Measurements from ENCODE around the gene CACNA2D3.

The CACNA2D3 gene

DNA sequence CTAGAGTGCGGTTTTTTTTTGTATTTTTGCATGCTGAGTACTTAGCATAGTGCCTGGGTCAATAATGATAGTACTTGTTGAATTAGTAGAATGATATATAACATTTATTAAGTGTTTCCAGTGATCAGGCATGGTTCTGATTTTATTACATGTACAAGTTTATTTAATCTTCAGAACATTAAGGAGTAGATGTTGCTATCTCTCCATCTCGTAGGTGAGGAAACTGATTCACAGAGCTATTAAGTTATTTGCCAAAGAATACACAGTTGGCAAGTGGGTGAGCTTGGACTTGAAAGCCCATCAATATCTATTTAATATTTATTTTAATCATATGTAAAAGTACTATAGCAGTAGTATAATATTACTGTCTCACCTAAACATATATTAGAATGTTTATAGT, 219.5 kb downstream of the CACNA2D3 start:
- DNase-seq (ENCODE audit: low spot score) = no peak

DNA sequence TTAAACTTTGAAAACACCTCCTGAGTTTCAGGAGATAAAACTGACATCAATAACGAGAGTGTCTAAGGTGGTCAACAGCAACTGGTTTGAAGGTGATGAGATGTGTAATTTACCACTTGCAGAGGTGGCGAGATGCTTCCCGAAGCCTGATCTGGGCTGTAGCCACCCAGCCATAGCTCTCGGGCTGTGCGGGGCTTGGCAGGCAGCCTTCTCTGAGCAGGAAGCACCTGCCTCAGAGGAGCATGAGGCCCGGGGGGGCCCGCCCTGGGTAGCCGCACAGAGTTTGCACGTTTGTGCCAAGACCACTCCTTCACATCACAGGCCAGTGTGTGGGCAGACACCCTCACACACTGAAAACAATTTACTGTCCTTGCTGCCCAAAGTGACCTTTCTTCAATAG, 220.3 kb downstream of the CACNA2D3 start:
- no peak for DNase-seq (ENCODE audit: low spot score)

DNA sequence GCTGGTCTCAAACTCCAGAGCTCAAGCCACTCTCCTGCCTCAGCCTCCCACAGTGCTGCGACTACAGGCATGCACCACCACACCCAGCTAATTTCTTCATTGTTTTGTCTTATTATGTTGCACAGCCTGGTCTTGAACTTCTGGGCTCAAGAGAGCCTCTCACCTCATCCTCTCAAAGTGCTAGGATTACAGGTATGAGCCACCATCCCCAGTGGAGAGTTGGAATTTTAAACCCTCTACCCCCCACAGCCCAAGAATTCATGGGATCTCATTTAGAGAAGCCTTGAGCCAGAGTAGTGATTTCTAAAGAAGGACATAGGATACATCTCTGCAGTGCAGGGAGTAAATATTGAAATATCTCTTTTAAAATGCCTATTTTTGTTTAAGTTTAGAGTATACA, 221.1 kb downstream of the CACNA2D3 start:
- DNase-seq (ENCODE audit: low spot score) = no peak

DNA sequence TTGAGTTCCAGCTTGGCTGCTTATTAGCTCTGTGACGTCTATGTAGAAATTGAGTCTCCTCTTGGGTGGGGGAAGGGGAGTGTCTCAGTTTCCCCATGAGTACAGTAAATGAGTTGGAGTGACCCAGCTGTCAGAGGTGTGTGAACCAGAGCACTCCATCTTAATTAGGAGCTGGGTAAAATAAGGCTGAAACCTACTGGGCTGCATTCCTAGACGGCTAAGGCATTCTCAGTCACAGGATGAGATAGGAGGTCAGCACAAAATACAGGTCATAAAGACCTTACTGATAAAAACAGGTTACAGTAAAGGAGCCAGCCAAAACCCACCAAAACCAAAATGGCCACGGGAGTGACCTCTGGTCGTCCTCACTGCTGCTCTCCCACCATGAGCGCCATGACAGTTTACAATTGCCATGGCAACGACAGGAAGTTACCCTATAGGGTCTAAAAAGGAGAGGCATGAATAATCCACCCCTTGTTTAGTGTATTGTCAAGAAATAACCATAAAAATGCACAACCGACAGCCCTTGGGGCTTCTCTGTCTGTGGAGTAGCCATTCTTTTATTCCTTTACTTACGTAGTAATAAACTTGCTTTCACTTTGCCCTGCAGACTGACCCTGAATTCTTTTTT, 222.4 kb downstream of the CACNA2D3 start:
- no peak for DNase-seq (ENCODE audit: low spot score)

DNA sequence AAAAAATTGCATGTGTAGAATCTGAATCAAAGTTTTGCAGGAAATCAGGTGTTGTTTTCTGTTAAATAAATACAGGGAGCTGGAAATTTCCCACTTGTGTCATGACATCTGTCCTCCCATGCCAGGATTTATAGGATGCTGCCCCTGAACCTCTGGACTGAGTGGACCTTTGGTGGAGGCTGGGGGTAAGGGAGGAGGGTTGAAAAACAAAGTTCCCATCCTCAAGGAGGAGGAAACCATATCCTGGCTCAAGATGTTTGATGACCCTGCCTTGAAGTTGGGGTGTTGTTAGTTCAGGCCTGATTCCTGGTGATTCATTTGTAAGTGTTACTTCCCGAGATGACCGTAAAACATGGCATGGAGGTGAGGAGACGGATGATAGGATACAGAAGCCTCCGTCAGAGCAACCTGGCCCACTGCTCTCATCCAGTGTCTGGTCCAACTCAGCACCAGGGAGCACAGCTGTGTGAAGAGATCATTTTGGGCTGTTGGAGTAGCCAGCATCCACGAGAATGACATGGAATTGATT, 223.6 kb downstream of the CACNA2D3 start:
- no peak for DNase-seq (ENCODE audit: low spot score)

DNA sequence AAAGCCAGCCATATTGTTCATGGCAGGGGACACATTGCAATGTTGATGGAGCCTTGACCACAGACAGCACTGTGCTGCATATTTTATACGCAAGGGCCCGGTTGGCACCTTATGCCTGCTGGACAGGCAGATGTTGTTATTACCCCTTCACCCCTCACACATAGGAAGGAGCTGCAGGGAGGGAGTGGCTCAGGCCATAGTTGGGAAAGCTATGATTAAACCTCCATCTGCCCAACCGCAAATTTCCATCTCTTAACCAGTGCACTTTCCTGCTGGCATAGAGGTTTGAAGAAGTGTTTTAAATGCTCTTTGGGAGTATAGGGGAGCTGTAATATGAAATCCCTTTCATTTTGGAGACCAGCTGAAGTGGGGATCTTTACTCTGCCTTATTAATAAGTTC, 224.7 kb downstream of the CACNA2D3 start:
- DNase-seq (ENCODE audit: low spot score) = no peak

DNA sequence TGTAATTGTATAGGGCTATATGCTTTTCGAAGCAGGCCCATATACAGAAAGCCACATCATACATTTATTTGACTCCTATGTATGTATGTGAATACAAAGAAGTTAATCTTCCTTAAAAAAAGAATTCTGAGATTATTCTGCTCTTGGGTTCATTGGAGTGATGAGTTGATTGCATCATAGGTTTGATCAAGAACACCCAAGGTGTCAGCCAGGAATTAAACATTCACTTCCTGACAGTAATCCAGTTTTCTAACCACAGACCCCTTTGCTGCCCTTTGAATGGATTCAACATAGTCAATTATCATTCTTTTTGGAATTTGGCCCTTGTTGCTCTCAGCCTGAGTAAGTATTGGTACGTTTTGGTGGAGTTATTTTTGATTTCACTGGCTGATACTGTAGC, 225.6 kb downstream of the CACNA2D3 start:
- DNase-seq (ENCODE audit: low spot score) = no peak

DNA sequence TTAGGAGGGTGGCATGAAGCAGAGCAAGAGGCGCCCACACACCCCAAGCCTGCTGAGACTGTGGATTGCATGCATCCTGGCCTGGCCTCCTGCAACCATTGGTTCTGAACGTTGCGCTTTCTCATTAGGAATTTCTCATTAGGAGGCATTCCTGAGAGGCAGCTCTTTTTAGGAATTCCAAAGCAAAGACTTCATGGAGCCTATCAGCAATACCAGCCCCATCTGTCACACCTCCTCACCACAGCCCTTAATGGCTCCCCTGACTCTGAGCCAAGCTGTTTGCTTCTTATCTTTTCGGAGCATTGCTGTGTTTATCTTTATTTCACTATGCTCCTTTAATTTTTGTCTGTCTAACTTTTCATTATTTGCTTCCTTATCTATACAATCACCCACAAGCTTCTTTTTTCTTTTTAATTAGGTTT, 226.9 kb downstream of the CACNA2D3 start:
- DNase-seq (ENCODE audit: low spot score) = no peak

DNA sequence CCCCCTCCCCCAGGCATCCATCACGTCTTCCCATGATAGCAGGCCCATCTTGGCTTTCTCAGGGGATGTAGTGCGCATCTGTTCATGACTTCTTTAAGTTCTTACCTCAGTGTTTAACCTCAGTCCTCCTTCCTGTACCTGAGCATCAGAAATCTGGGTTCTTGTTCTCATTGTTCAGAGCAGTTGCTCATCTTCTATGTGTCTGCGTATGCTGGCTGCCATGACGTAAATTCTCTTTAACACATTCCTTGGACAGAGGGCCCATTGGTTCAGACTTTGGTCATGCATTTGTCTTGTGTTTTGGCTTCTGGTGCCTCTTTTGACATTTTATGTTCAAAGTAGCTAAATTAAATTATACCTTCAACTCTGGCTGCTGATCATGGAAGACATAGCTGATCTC, 227.3 kb downstream of the CACNA2D3 start:
- no peak for DNase-seq (ENCODE audit: low spot score)

DNA sequence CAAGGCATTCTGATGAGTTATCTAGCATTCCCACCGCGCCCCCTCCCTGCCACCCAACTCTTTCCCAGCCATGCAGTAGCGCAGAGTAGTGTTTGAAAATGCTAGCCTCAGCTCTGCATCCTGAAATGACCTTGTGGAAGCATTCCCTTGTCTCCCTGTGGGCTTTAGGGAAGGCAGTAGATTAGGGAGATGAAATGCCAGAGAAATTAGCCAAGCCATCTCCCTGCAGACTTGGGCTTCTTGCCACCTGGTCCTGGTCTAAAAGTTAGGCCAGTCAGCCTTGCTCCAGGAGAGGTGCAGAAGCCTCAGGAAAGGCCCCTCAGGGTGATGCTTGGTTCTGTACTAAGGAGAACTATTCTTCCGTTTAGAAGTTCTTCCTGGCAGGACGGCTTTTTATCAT, 231.2 kb downstream of the CACNA2D3 start:
- DNase-seq (ENCODE audit: low spot score) = no peak

DNA sequence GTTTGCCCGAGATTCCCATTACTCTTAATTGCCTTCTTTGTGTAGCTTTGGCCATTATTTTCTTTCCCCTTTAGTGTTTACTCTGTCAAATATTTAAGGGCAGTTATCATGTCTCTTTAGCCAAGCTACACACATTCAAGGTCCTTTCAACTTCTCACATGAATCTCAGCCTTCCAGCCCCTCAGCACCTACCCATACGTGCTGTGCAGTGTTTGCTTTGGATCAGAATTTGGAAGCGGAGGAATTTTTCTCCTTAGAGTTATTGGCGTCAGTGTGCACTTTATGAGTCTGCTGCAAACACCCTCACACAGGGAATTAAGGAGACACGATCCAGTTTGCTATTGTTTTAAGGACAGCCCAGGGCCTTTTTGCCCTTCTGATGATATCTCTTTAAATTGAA, 231.6 kb downstream of the CACNA2D3 start:
- DNase-seq (ENCODE audit: low spot score) = no peak

DNA sequence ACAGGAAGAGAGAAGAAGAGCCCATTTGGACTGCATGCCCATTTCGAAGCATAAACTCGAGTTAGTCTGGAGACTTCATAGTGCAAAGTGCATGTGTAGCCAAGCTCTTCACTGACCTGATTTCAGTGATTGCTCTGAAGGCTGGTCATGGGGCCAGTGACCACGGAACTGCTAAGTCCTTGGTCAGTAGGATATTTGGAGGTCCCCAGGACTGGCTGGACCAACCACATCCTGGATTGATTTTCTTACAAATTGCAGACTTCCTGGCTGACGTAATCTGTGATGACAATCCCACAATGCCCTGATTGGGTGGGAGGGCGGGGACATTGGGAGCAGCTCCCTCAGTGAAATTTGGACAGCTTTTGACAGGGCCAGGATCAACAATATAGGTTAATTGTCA, 233.4 kb downstream of the CACNA2D3 start:
- DNase-seq (ENCODE audit: low spot score) = peak; percentile 3

DNA sequence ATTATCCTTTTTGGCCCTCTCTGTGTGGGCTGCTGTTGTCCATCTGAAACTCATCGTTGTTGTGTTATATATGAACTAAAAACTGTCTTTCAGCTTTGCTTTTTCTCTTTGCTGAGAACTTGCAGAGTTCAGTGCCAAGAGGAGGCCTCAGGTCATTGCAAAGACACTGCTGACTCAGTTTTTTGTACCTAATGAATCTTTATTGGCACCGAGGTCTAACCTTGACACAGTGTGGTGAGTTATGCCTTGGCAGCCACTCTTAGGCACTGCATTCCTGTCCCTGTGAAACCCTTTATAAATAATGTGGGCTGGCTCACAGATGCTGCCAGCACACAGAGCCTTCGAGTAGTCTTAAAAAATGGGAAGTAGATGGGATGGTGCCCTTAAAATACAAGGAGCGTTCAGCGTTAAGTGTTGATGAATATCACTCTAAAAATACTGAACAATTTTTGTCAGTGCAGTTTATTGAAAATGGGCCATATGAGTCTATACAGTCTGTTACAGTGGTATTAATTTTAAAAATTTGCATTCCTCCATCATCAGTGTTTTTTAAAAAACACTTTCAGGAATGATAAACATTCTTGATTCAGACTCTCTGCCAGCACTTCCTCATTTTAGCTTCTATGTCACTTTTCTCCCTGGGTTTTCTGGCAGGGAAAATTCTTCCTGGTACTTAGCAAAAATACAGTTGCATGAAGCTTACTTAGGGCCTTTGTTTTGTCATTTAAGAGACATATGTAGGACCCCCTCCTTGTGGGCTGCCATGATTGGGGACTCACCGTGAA, 234.1 kb downstream of the CACNA2D3 start:
- DNase-seq (ENCODE audit: low spot score) = peak; percentile 51

DNA sequence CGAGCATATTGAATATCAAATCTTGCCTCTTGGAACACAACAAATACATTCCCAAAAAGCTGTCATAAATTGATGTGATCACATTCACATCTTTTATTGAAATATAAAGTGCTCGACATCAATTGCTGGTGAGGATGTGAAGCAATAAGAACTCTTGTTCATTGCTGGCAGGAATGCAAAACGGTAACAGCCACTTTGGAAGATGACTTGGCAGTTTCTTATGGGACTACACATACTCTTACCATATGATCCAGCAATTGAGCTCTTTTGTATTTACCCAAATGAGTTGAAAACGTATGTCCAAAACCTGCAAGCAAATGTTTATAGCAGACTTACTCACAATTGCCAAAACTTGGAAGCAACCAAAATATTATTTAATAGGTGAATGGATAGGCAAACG, 234.9 kb downstream of the CACNA2D3 start:
- DNase-seq (ENCODE audit: low spot score) = no peak

DNA sequence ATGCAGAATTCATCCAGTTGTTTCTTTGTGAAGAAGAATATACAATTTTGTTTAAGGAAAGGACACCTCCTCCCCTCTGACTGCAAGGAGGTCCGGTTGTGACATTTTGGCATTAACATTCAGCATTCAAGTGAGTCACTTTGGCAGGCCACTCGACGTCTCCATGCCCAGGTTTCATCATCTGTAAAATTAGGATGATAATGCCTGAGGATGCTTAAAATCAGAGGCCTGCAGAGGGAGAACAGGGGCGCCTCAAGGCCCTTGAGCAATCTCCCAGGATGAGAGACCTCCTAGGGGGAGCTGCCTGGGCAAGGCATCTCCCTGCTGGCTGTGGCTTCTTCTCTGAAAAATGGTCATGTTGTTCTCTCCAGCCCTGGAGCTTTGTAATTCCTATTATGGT, 236.0 kb downstream of the CACNA2D3 start:
- DNase-seq (ENCODE audit: low spot score) = no peak

DNA sequence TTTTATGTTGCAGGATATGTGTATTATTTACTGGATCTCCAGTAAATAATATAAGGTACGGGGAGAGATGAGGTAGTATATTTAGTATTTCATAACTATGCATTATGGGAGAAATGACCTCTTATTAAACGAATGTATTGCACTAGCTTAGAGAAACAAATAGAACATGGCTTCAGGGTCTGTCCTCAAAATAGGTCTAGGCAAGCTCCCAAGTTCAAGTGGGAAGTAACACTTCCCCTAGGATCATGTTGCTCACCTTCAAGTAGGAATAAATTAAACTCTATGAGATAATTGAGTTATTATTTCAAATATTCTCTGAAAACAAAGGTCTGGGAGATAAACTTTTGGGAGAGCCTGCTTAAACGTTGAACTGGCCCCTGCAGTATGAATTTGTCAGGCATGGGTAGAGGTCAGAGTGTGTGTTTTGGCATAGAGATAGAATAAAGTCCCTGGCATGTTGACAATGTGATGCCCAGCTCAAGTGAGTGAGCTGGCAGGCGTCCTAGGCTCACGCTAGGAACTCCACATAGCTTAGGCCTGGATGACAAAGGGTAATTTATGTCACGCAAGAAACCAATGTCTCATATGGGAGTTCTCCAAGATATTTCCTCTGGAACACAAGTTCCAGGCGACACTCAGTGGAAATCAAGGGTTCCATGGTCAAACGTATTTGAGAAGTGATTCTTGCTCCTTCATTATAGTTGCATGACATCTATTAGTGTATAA, 236.8 kb downstream of the CACNA2D3 start:
- DNase-seq (ENCODE audit: low spot score) = peak; percentile 28

DNA sequence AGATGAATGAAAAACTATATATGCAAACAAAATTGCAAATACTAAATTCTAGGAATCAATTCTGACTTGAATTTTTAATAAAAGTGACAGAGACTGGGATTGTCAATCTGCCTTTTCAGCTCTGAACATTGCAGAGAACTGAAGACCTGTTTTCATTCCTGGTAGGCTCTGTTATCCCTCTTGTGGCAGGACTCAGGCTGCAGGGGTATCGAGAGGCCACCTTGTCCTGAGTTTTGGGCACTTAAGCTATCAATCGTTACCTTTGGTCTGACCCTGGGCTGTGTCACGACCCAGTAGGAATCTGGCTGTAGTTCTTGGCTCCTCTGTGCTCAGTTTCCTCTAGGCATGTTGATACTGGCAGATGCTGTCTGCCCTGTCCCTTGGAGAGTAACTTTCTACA, 238.0 kb downstream of the CACNA2D3 start:
- no peak for DNase-seq (ENCODE audit: low spot score)

DNA sequence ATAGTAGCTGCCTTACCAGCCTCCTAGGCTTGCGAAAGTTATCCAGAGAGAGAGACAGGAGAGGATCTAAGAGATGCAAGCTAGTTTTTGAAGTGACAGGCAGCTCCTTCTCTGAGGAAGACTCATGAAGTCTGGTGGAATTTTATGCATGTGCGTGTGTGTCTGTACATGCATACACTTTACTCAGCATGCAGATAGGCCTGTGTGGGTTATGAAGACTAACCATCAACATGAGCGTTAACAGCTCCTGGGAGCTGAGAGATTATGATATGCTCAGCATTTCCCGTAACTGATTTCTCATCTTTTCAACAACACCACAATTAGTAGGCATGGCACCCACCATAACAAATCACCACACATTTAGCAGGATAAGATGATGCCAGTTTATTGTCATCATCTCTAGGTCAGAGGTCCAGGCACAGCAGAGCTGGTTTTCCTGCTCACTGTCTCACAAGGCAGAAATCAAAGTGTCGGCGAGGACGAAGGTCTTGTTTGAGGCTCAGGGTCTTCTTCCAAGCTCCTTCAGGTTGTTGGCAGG, 239.5 kb downstream of the CACNA2D3 start:
- no peak for DNase-seq (ENCODE audit: low spot score)

DNA sequence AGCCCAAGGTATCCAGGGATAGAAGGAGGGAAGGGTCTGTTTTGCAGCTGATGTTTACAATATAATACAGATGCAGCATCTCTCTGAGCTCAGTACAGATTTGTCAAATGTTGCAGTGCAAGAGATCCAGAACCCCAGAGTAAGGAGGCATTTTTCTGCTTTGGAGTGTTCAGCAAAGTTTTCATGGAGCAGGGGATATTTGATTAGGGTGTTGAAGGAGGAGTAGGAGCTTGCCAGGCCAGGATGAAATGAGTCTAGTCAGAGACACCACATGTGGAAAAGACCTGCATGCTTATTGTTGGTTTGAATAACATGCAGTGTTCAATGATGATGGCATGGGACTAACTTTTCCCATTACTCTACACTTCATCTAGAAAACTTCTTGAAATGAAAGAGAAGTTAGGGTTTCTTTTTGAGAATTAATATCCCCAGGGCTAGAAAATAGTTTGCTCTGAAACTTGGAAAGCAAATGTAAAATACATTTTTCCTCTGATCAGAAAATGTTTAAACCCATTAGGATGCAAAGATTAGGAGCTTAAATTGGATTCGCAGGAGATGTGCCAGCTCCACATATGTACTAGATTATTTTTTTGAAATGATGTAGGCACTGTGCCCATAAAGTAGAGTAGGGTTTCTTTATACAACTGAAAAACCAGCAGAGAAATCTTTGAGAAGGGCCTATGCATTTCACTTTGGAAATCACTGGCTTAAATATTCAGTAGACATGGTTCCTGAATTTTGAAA, 243.8 kb downstream of the CACNA2D3 start:
- DNase-seq (ENCODE audit: low spot score) = no peak

DNA sequence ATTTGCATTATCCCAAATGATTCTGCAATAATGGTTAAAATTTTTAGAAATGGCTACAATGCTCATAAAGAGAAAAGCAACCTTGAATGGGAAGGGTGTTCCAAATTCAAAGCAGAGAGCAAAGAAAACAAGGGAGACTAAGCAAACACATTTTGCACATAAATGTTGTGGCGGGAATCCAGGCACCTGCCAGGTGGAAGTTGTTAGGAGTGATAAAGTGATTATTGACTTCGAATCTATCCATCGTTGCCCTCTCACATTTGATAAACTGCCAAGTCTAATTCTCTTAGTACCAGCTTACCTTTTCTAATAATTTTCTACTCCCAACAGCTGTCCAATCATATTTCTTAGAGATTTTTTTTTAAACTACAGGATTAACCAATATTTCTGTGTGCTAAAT, 244.5 kb downstream of the CACNA2D3 start:
- DNase-seq (ENCODE audit: low spot score) = no peak

DNA sequence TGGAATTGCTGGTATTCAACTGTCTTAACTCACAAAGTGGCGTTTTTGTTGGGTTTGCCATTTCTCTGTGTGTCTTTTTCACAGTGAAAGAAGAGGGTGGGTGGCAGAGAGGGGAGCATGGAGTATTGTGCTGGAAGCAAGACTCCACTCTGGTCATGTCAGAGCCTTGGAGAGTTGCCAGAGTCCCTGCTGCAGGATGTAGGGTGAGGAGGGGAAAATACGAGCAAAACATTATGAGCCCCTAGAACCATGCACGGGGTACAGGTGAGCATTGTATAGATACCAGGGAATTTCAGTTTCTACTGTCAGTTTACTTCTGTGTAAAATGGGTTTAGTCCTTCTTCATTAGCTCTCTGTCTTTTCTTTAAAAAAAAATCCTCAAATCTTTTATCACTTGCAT, 249.9 kb downstream of the CACNA2D3 start:
- no peak for DNase-seq (ENCODE audit: low spot score)
